HepG2 (cell line): ENCODE results near the gene BANK1. TPM values are rescaled to one million over a fixed set of nuclear protein-coding genes. Genes with fewer than 3 reads are reported as not detected.
A peak's percentile ranks its signal among the peaks of the same experiment; 100 is the strongest.

Source experiments
- ATAC-seq: fragments of 200-7000 bp; cut with Tn5 transposase; 3 replicates; pipeline ENCODE4 v1.9.1; 2020; ENCODE audit warnings: mild to moderate bottlenecking, moderate library complexity
- BruUV-seq: library from RNA; stranded (reverse); fragments of 400-500 nt; replicated peaks from 2 replicates; lab custom pipeline; 2021; lab: Mats Ljungman, UMichigan
- CTCF ChIA-PET: fragments of 300-600 bp; formaldehyde crosslinking; extraction: SDS; loops from one replicate; lab custom pipeline; 2021; ENCODE audit warnings: low total read pairs, inconsistent platforms, low intra/inter-chr PET ratio; lab: Yijun Ruan, JAX
- POLR2A ChIA-PET: fragments of 350-600 bp; sonication (Branson Sonifier 250); formaldehyde crosslinking; loops from one replicate; lab custom pipeline; 2020; ENCODE audit warnings: antibody characterized with exemption, inconsistent platforms; lab: Yijun Ruan, JAX
- DNase-seq: peaks from one replicate; pipeline ENCODE4 v3.0.0-alpha.2; 2015; ENCODE audit warnings: low spot score
- FAIRE-seq: peaks from 3 replicates; lab custom pipeline; 2011; peaks lifted over from hg19 to GRCh38; lab: Jason Lieb, UNC
- H2AFZ ChIP-seq: one replicate; pipeline ENCODE4 v1.6.1; 2011; ENCODE audit warnings: low read length, inconsistent platforms
- H3K27ac ChIP-seq: fragments of 300-600 bp; 3 replicates; pipeline ENCODE4 v1.8.0; 2011; ENCODE audit warnings: mixed run types, mild to moderate bottlenecking, mixed read lengths, low read length, inconsistent platforms; ENCODE audit not compliant: insufficient read depth; ENCODE audit errors: extremely low read length
- H3K27me3 ChIP-seq, 2 experiments: fragments of 200-600 bp in 1 of 2; 2 replicates in 1 of 2; 3 replicates in 1 of 2; pipeline versions ENCODE4 v1.6.0 to v1.8.0; 2011; ENCODE audit warnings: low read length in 2 of 2, mild to moderate bottlenecking in 2 of 2, moderate library complexity in 2 of 2, inconsistent platforms in 1 of 2; ENCODE audit not compliant: insufficient read depth in 2 of 2, control insufficient read depth in 1 of 2
- H3K36me3 ChIP-seq, 2 experiments: fragments of 200-600 bp in 1 of 2; replicated peaks in 1 of 2; 2 replicates in 1 of 2; 3 replicates in 1 of 2; pipeline versions ENCODE4 v1.5.1 to v1.8.0; 2011; ENCODE audit warnings: low read length in 2 of 2, inconsistent platforms in 1 of 2; ENCODE audit not compliant: insufficient read depth in 2 of 2, control insufficient read depth in 1 of 2
- H3K4me1 ChIP-seq: 2 replicates; pipeline ENCODE4 v1.5.1; 2012; ENCODE audit warnings: low read length, inconsistent platforms; ENCODE audit not compliant: insufficient read depth
- H3K4me2 ChIP-seq: 2 replicates; pipeline ENCODE4 v1.6.0; 2011; ENCODE audit warnings: low read depth, low read length, inconsistent platforms
- H3K4me3 ChIP-seq, 3 experiments: fragments of 200-600 bp in 1 of 3; sonication (generic), shearing (Covaris generic) in 1 of 3; replicated peaks in 1 of 3; 2 replicates each; pipeline ENCODE4 v1.5.1; 2011 to 2016; ENCODE audit warnings: low read length in 3 of 3, inconsistent platforms in 2 of 3, low read depth in 2 of 3, mild to moderate bottlenecking in 2 of 3, control low read depth in 1 of 3, mixed read lengths in 1 of 3; ENCODE audit not compliant: insufficient read depth in 1 of 3
- H3K79me2 ChIP-seq: one replicate; pipeline ENCODE4 v1.6.1; 2011; ENCODE audit warnings: low read length, inconsistent platforms; ENCODE audit not compliant: insufficient read depth
- H3K9ac ChIP-seq: 2 replicates; pipeline ENCODE4 v1.6.0; 2011; ENCODE audit warnings: mild to moderate bottlenecking, low read depth, low read length, inconsistent platforms; ENCODE audit not compliant: insufficient read depth
- H3K9me3 ChIP-seq: 2 replicates; pipeline ENCODE4 v1.5.1; 2012; ENCODE audit warnings: mild to moderate bottlenecking, low read length
- H4K20me1 ChIP-seq: 2 replicates; pipeline ENCODE4 v1.6.0; 2011; ENCODE audit warnings: inconsistent platforms, mild to moderate bottlenecking, low read length, moderate library complexity; ENCODE audit not compliant: insufficient read depth
- E2F5 ChIP-seq: sonication (generic); formaldehyde crosslinking; conservative IDR thresholded peaks from 2 replicates; pipeline ENCODE4 v1.4.0; 2020; ENCODE audit warnings: missing genetic modification reagents
- MTF2 ChIP-seq: sonication (generic); formaldehyde crosslinking; IDR thresholded peaks from 2 replicates; pipeline ENCODE4 v1.5.0; 2020; ENCODE audit warnings: missing genetic modification reagents, borderline replicate concordance
- POGZ ChIP-seq: sonication (generic); formaldehyde crosslinking; IDR thresholded peaks from 2 replicates; pipeline ENCODE4 v1.4.0; 2020; ENCODE audit warnings: mild to moderate bottlenecking, missing genetic modification reagents
- PTBP1 ChIP-seq: fragments of 200-400 bp; formaldehyde crosslinking; IDR thresholded peaks from 2 replicates; pipeline ENCODE4 v1.6.1; 2018; ENCODE audit warnings: low read length, low read depth; ENCODE audit not compliant: poor library complexity, severe bottlenecking
- SKIL ChIP-seq: sonication (generic); formaldehyde crosslinking; IDR thresholded peaks from 2 replicates; pipeline ENCODE4 v1.8.0; 2022; ENCODE audit warnings: missing genetic modification reagents, mild to moderate bottlenecking, moderate library complexity, borderline replicate concordance
- SMARCC2 ChIP-seq: fragments of 450-650 bp; IDR thresholded peaks from 2 replicates; pipeline ENCODE4 v1.6.1; 2017; ENCODE audit warnings: antibody characterized with exemption, mild to moderate bottlenecking
- ZBTB2 ChIP-seq: sonication (generic); formaldehyde crosslinking; IDR thresholded peaks from 2 replicates; pipeline ENCODE4 v1.8.0; 2022; ENCODE audit warnings: low read depth, missing genetic modification reagents
- ZNF350 ChIP-seq: sonication (generic); formaldehyde crosslinking; IDR thresholded peaks from 2 replicates; pipeline ENCODE4 v1.4.0; 2020; ENCODE audit warnings: mild to moderate bottlenecking, low read depth, missing genetic modification reagents, borderline replicate concordance
- ZNF703 ChIP-seq: sonication (generic); formaldehyde crosslinking; IDR thresholded peaks from 2 replicates; pipeline ENCODE4 v1.5.1; 2020; ENCODE audit warnings: missing genetic modification reagents, mild to moderate bottlenecking, moderate library complexity, borderline replicate concordance
- WGBS: methylation state at CpG from one replicate; pipeline ENCODE4 v1.1.6; 2017; ENCODE audit warnings: low lambda C conversion rate; 5-methylcytosine and 5-hydroxymethylcytosine counted together
- in situ Hi-C: cut with HindIII; loops from 2 replicates; pipeline ENCODE4 v1.10.0; 2017; ENCODE audit warnings: low pct_unique_long_range_greater_than_20kb; ENCODE audit not compliant: extremely low pct_ligation_motif_present
- intact Hi-C: fragments of 100-400 bp; cut with micrococcal nuclease; formaldehyde crosslinking; loops from one replicate; pipeline ENCODE4 v1.10.0; 2022; ENCODE audit not compliant: unreplicated experiment
- polyA plus RNA-seq, 8 experiments: library from polyadenylated mRNA; depleted of rRNA in 3 of 8; stranded (reverse) in 7 of 8; unstranded in 1 of 8; fragments of >200 nt; fragmentation: Illumina TruSeq in 4 of 8; extraction: Trizol in 4 of 8; gene quantifications; 2 replicates each; pipeline versions ENCODE4 v1.2.1 to v1.2.3, GENCODE V29; 2011 to 2016; ENCODE audit warnings: low read depth in 4 of 8, missing spikeins in 1 of 8, mixed read lengths in 1 of 8; ENCODE audit not compliant: insufficient read depth in 1 of 8
- total RNA-seq, 5 experiments: library from RNA; depleted of rRNA; stranded (reverse); fragments of >200 nt; fragmentation: Illumina TruSeq; extraction: Trizol; gene quantifications; 2 replicates each; pipeline ENCODE4 v1.2.3, GENCODE V29; 2016; ENCODE audit warnings: low read depth in 1 of 5
- TF ChIP-seq, protein P1 (sequence below): sonication (generic); formaldehyde crosslinking; IDR thresholded peaks from 2 replicates; pipeline ENCODE4 v1.5.1; 2020; ENCODE audit warnings: missing genetic modification reagents, mild to moderate bottlenecking, borderline replicate concordance

BANK1 gene
- total and polyA plus RNA-seq, 2 of the 13 experiments (the other 11 are each of a cell fraction or from before 2014, with no cell fraction given) = 0.15 TPM; not detected in 1

DNA sequence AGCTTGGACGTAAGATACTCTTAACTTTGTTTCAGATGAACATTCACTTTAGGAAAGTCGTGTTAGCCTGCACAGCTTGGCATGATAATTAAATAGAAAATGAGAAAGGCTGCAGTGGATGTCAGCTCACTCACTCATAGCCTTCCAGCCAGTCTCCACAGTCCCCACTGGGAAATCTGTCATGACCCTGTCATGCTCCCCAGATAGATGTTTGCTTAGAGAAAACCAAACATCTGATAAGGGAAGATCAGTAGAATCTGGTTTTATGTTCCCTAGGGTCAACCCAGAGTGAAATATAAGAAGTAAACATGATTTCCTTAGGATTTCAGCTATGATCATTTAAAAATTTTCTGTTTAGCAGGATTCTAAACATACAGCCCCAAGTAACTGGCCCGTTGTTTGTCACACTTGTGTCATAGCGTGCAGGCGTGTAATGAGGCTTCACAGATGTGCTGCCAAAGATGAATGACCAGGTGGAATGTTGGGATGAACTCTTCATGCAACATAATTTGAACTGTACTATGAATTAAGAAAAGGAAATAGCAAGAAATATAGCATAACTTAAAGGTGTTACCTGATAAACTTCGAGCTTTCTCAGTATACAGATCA lies 180.1 kb downstream of the BANK1 start:
- CTCF ChIA-PET = no interaction called here
- H3K9ac ChIP-seq = no peak overlapping the region
- no peak for TF ChIP-seq SMARCC2
- no peak for TF ChIP-seq PTBP1
- no TSS peak for BruUV-seq
- no peak overlapping the region for H3K27ac ChIP-seq
- H3K4me2 ChIP-seq = no peak overlapping the region
- no peaks in the 10 kb centered on the region for H4K20me1 ChIP-seq
- no peaks in the 10 kb centered on the region for H3K36me3 ChIP-seq
- FAIRE-seq (no peak), DNase-seq (no peak), ATAC-seq (peak; percentile 66; the same call in 2 of the 3 replicates)
- no peaks in the 10 kb centered on the region for H3K79me2 ChIP-seq
- H2AFZ ChIP-seq = no peak overlapping the region
- WGBS = 26% methylated on average over 6 of the region's 6 CpGs
- peaks cover 6% of the 10 kb centered on the region; the same call in 1 of the 2 replicates for H3K4me1 ChIP-seq
- intact Hi-C loops (no loop called here), in situ Hi-C loops (no loop called here)
- H3K4me3 ChIP-seq = no peak overlapping the region
- POLR2A ChIA-PET = no interaction called here
- no peaks in the 10 kb centered on the region for H3K27me3 ChIP-seq
- no peaks in the 10 kb centered on the region for H3K9me3 ChIP-seq

GRCh38 chr4:101972791-101973190 lies 182.3 kb downstream of the BANK1 start:
- 0% methylated on average over 2 of the region's 2 CpGs for WGBS
- Histone ChIP-seq H3K27me3 (no peaks in the 10 kb centered on the region), H3K79me2 (no peaks in the 10 kb centered on the region), H3K4me2 (no peak overlapping the region), H3K9ac (no peak overlapping the region), H3K36me3 (no peaks in the 10 kb centered on the region), H3K4me3 (no peak overlapping the region), H2AFZ (no peak overlapping the region), H3K9me3 (no peaks in the 10 kb centered on the region), H4K20me1 (no peaks in the 10 kb centered on the region), H3K27ac (no peak overlapping the region), H3K4me1 (peaks cover 6% of the 10 kb centered on the region; the same call in 1 of the 2 replicates)
- ChIA-PET CTCF (no interaction called here), POLR2A (no interaction called here)
- FAIRE-seq (no peak), DNase-seq (no peak), ATAC-seq (no peak)
- in situ Hi-C loops = no loop called here
- intact Hi-C loops = no loop called here
- no TSS peak for BruUV-seq
- TF ChIP-seq POGZ (CRISPR knock-in tag) (no peak), MTF2 (no peak), ZBTB2 (no peak), ZNF350 (CRISPR knock-in tag) (no peak), E2F5 (CRISPR knock-in tag) (no peak), SKIL (CRISPR knock-in tag) (no peak), ZNF703 (CRISPR knock-in tag) (no peak)
- TF ChIP-seq, protein P1, sequence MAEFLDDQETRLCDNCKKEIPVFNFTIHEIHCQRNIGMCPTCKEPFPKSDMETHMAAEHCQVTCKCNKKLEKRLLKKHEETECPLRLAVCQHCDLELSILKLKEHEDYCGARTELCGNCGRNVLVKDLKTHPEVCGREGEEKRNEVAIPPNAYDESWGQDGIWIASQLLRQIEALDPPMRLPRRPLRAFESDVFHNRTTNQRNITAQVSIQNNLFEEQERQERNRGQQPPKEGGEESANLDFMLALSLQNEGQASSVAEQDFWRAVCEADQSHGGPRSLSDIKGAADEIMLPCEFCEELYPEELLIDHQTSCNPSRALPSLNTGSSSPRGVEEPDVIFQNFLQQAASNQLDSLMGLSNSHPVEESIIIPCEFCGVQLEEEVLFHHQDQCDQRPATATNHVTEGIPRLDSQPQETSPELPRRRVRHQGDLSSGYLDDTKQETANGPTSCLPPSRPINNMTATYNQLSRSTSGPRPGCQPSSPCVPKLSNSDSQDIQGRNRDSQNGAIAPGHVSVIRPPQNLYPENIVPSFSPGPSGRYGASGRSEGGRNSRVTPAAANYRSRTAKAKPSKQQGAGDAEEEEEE (CRISPR knock-in tag) = no peak
